DOHH2 (cell line): Measurements from ENCODE around the gene SULT1B1.

Experiments used
- EZH2phosphoT487 ChIP-seq: fragments of 200-600 bp; sonication (generic); IDR thresholded peaks from 2 replicates; pipeline ENCODE4 v1.6.1; 2017; ENCODE audit warnings: borderline replicate concordance, mild to moderate bottlenecking, antibody characterized with exemption, low read length, moderate library complexity, mixed read lengths
- TF ChIP-seq, protein P1 (sequence below): fragments of 200-600 bp; sonication (generic); IDR thresholded peaks from one replicate; pipeline ENCODE4 v1.5.1; 2014; ENCODE audit warnings: antibody characterized with exemption, mild to moderate bottlenecking, low read depth, low read length; ENCODE audit not compliant: poor library complexity, severe bottlenecking

- TF ChIP-seq, protein P1, sequence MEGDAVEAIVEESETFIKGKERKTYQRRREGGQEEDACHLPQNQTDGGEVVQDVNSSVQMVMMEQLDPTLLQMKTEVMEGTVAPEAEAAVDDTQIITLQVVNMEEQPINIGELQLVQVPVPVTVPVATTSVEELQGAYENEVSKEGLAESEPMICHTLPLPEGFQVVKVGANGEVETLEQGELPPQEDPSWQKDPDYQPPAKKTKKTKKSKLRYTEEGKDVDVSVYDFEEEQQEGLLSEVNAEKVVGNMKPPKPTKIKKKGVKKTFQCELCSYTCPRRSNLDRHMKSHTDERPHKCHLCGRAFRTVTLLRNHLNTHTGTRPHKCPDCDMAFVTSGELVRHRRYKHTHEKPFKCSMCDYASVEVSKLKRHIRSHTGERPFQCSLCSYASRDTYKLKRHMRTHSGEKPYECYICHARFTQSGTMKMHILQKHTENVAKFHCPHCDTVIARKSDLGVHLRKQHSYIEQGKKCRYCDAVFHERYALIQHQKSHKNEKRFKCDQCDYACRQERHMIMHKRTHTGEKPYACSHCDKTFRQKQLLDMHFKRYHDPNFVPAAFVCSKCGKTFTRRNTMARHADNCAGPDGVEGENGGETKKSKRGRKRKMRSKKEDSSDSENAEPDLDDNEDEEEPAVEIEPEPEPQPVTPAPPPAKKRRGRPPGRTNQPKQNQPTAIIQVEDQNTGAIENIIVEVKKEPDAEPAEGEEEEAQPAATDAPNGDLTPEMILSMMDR, result no peak
- TF ChIP-seq EZH2phosphoT487, result no peak
These were observed 62.7 kb downstream of the SULT1B1 start for GRCh38 chr4:69697536-69698242.
